Endothelial cell of umbilical vein (primary cell): ENCODE data around the gene SRSF3. TPM values are rescaled to one million over a fixed set of nuclear protein-coding genes. Genes with fewer than 3 reads are reported as not detected.

Experiments
- BruUV-seq: library from RNA; stranded (reverse); fragments of 400-500 nt; replicated peaks from 2 replicates; lab custom pipeline; 2021; lab: Mats Ljungman, UMichigan
- CTCF ChIA-PET: fragments of 300-600, 350-600 bp; sonication (Branson Sonifier 250); formaldehyde crosslinking; loops from one replicate; lab custom pipeline; 2021; ENCODE audit warnings: antibody characterized with exemption, inconsistent platforms; lab: Charles Lee
- POLR2A ChIA-PET: fragments of 300-600, 350-600 bp; sonication (Branson Sonifier 250); formaldehyde crosslinking; loops from one replicate; lab custom pipeline; 2021; ENCODE audit warnings: antibody characterized with exemption, inconsistent platforms; lab: Charles Lee
- DNase-seq: peaks from one replicate; pipeline ENCODE4 v3.0.0-alpha.2; 2011; ENCODE audit warnings: low read depth, low spot score
- FAIRE-seq: peaks from 2 replicates; lab custom pipeline; 2011; peaks lifted over from hg19 to GRCh38; lab: Jason Lieb, UNC
- H2AFZ ChIP-seq: 2 replicates; pipeline ENCODE4 v1.6.0; 2012; ENCODE audit warnings: low read depth, low read length, control low read depth, inconsistent platforms
- H3K27ac ChIP-seq: 2 replicates; pipeline ENCODE4 v1.5.1; 2011; ENCODE audit warnings: low read depth, mild to moderate bottlenecking, control low read depth, low read length, moderate library complexity; ENCODE audit not compliant: insufficient read depth
- H3K27me3 ChIP-seq, 2 experiments: 2 replicates each; pipeline versions ENCODE4 v1.6.0 to v1.6.1; 2011; ENCODE audit warnings: low read length in 2 of 2, mixed read lengths in 1 of 2; ENCODE audit not compliant: control insufficient read depth in 2 of 2, insufficient read depth in 2 of 2
- H3K36me3 ChIP-seq, 2 experiments: 2 replicates in 1 of 2; 3 replicates in 1 of 2; pipeline ENCODE4 v1.5.1; 2011; ENCODE audit warnings: low read length in 2 of 2, mild to moderate bottlenecking in 1 of 2, moderate library complexity in 1 of 2; ENCODE audit not compliant: control insufficient read depth in 2 of 2, insufficient read depth in 2 of 2; ENCODE audit errors: extremely low read depth in 1 of 2
- H3K4me1 ChIP-seq: 3 replicates; pipeline ENCODE4 v1.5.1; 2011; ENCODE audit warnings: mild to moderate bottlenecking, low read length; ENCODE audit not compliant: control insufficient read depth, insufficient read depth; ENCODE audit errors: extremely low read depth
- H3K4me2 ChIP-seq: 2 replicates; pipeline ENCODE4 v1.6.1; 2011; ENCODE audit warnings: low read length, control low read depth, mixed read lengths; ENCODE audit not compliant: insufficient read depth
- H3K4me3 ChIP-seq, 3 experiments: fragments of 200-600 bp in 1 of 3; sonication (generic), shearing (Covaris generic) in 1 of 3; replicated peaks in 1 of 3; 2 replicates each; pipeline ENCODE4 v1.5.1; 2011 to 2016; ENCODE audit warnings: control low read depth in 3 of 3, low read length in 3 of 3, mild to moderate bottlenecking in 2 of 3, inconsistent platforms in 1 of 3, low read depth in 1 of 3, moderate library complexity in 1 of 3; ENCODE audit not compliant: insufficient read depth in 1 of 3
- H3K79me2 ChIP-seq: 2 replicates; pipeline ENCODE4 v1.6.0; 2012; ENCODE audit warnings: low read length, inconsistent platforms; ENCODE audit not compliant: control insufficient read depth, insufficient read depth
- H3K9ac ChIP-seq: replicated peaks from 2 replicates; pipeline ENCODE3; 2011; ENCODE audit warnings: low read length, control low read depth; ENCODE audit not compliant: insufficient read depth; ENCODE audit errors: extremely low read depth
- H3K9me1 ChIP-seq: replicated peaks from 3 replicates; pipeline ENCODE4 v1.6.0; 2011; ENCODE audit warnings: mild to moderate bottlenecking, low read length; ENCODE audit not compliant: control insufficient read depth, insufficient read depth; ENCODE audit errors: extremely low read depth
- H3K9me3 ChIP-seq: replicated peaks from 2 replicates; pipeline ENCODE4 v1.5.1; 2012; ENCODE audit warnings: low read length, inconsistent platforms; ENCODE audit not compliant: control insufficient read depth, insufficient read depth
- H4K20me1 ChIP-seq: replicated peaks from 2 replicates; pipeline ENCODE3; 2011; ENCODE audit warnings: mild to moderate bottlenecking, low read length; ENCODE audit not compliant: control insufficient read depth, insufficient read depth; ENCODE audit errors: extremely low read depth
- EZH2 ChIP-seq: IDR thresholded peaks from 2 replicates; pipeline ENCODE4 v1.6.1; 2012; ENCODE audit warnings: borderline replicate concordance, low read depth, mild to moderate bottlenecking, moderate library complexity, low read length, inconsistent platforms; ENCODE audit not compliant: severe bottlenecking
- FOS ChIP-seq: IDR thresholded peaks from 2 replicates; pipeline ENCODE4 v1.6.1; 2011; ENCODE audit warnings: mild to moderate bottlenecking, low read length, moderate library complexity, borderline replicate concordance; ENCODE audit not compliant: insufficient read depth
- GATA2 ChIP-seq: IDR thresholded peaks from 2 replicates; pipeline ENCODE4 v1.7.0; 2011; ENCODE audit warnings: low read depth, mild to moderate bottlenecking, moderate library complexity, mixed read lengths, low read length; ENCODE audit not compliant: insufficient read length, insufficient read depth
- JUN ChIP-seq: IDR thresholded peaks from 2 replicates; pipeline ENCODE4 v1.6.1; 2011; ENCODE audit warnings: borderline replicate concordance, low read depth; ENCODE audit not compliant: insufficient read length, insufficient read depth
- MYC ChIP-seq: IDR thresholded peaks from one replicate; pipeline ENCODE4 v1.6.1; 2011; ENCODE audit warnings: mild to moderate bottlenecking, low read depth, low read length
- POLR2A ChIP-seq: IDR thresholded peaks from 2 replicates; pipeline ENCODE4 v1.6.1; 2012; ENCODE audit warnings: low read depth, mild to moderate bottlenecking, control low read depth, low read length
- POLR2AphosphoS5 ChIP-seq: IDR thresholded peaks from 2 replicates; pipeline ENCODE4 v1.6.1; 2012; ENCODE audit warnings: low read depth, mild to moderate bottlenecking, control low read depth, low read length, moderate library complexity; ENCODE audit not compliant: insufficient read depth
- dilution Hi-C: fragments of 300-500 bp; cut with MboI; formaldehyde crosslinking; loops from one replicate; pipeline ENCODE4 v1.15.0; 2019; ENCODE audit warnings: low sequenced_read_pairs; ENCODE audit not compliant: extremely low pct_ligation_motif_present
- intact Hi-C: fragments of 100-400 bp; cut with micrococcal nuclease; formaldehyde crosslinking; loops from one replicate; pipeline ENCODE4 v1.10.0; 2022
- polyA plus RNA-seq, 4 experiments: library from polyadenylated mRNA; depleted of rRNA in 3 of 4; stranded (reverse) in 3 of 4; unstranded in 1 of 4; fragments of >200 nt; gene quantifications; 2 replicates each; pipeline versions ENCODE4 v1.2.1 to v1.2.3, GENCODE V29; 2011 to 2012; ENCODE audit warnings: missing spikeins in 1 of 4
- total RNA-seq: library from RNA; stranded (reverse); gene quantifications from 2 replicates; pipeline ENCODE4 v1.2.3, GENCODE V29; 2021
- TF ChIP-seq, protein P1 (sequence below), 2 donors: IDR thresholded peaks; 1 replicate in 1 of 2; 2 replicates in 1 of 2; pipeline ENCODE4 v1.5.1; 2011; ENCODE audit warnings: low read length in 2 of 2, mild to moderate bottlenecking in 2 of 2, moderate library complexity in 2 of 2, control low read depth in 1 of 2, inconsistent platforms in 1 of 2, low read depth in 1 of 2; ENCODE audit not compliant: insufficient read depth in 1 of 2; ENCODE audit errors: extremely low read depth in 1 of 2
- TF ChIP-seq, protein P2 (sequence below): IDR thresholded peaks from 2 replicates; pipeline ENCODE4 v1.6.1; 2011; ENCODE audit not compliant: insufficient read depth, insufficient read length

Gene SRSF3
- total and polyA plus RNA-seq, 2 donors (not counting 3 experiments of a cell fraction or from before 2014, with no cell fraction given) = 317 to 393 TPM

DNA sequence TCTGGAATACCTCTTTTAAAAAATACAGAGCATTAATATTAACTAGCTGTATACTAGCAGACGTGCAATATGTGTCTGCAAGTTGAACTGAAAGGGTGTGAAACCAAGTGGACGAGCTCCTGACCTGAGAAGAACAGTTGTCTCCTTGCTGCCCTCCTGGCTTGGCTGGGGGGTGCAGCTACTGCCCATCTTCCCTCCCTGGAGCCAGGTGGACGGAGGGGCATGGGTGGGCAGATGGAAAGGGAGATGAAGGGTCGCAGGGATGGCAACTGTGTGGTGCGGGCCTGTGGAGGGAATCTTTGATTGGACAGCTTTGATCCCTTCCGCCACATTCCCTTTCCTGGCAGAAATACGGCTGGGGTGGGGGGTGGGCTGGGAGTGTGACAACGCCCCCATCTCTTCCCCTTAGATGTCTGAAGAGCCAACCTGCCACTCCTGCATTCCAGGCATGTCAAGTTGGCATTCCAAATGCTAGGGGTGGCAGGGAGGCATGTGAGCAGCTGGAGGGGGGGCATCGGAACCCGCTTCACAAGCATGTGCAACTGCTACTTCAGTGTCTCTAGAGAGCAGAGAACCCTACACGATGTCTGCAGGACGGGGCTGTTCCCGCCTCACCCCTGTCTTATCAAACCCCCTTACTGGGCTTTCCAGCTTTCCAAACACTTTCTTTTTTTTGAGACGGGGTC is 37.3 kb downstream of the SRSF3 start:
- Histone ChIP-seq H3K9me3 (no peaks in the 10 kb centered on the region), H2AFZ (no peak overlapping the region), H3K9me1 (no peaks in the 10 kb centered on the region), H3K27me3 (no peaks in the 10 kb centered on the region), H3K27ac (no peak overlapping the region), H4K20me1 (no peaks in the 10 kb centered on the region), H3K9ac (no peak overlapping the region), H3K79me2 (no peaks in the 10 kb centered on the region), H3K4me1 (peaks cover 13% of the 10 kb centered on the region), H3K4me3 (no peak overlapping the region), H3K4me2 (no peak overlapping the region), H3K36me3 (no peaks in the 10 kb centered on the region)
- DNase-seq = no peak
- no peak for FAIRE-seq
- dilution Hi-C loops (no loop called here), intact Hi-C loops (no loop called here)
- TF ChIP-seq, protein P1, sequence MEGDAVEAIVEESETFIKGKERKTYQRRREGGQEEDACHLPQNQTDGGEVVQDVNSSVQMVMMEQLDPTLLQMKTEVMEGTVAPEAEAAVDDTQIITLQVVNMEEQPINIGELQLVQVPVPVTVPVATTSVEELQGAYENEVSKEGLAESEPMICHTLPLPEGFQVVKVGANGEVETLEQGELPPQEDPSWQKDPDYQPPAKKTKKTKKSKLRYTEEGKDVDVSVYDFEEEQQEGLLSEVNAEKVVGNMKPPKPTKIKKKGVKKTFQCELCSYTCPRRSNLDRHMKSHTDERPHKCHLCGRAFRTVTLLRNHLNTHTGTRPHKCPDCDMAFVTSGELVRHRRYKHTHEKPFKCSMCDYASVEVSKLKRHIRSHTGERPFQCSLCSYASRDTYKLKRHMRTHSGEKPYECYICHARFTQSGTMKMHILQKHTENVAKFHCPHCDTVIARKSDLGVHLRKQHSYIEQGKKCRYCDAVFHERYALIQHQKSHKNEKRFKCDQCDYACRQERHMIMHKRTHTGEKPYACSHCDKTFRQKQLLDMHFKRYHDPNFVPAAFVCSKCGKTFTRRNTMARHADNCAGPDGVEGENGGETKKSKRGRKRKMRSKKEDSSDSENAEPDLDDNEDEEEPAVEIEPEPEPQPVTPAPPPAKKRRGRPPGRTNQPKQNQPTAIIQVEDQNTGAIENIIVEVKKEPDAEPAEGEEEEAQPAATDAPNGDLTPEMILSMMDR (IDR thresholded peaks at IDR 0.05; ENCODE audit: extremely low read depth in 1 of 2, insufficient read depth in 1 of 2, low read depth in 1 of 2, low read length in 2 of 2) = no peak
- TF ChIP-seq MYC (no peak), JUN (no peak), POLR2A (no peak), GATA2 (no peak), EZH2 (no peak), POLR2AphosphoS5 (no peak), FOS (no peak)
- TF ChIP-seq, protein P2, sequence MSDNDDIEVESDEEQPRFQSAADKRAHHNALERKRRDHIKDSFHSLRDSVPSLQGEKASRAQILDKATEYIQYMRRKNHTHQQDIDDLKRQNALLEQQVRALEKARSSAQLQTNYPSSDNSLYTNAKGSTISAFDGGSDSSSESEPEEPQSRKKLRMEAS = no peak
- ChIA-PET POLR2A (no interaction called here), CTCF (interaction anchor here (0.9 to 4.5 kb wide), 2 partner anchors 12 to 17 kb away, joined by 4 to 22 read pairs; no protein-coding TSS in a partner anchor)
- no TSS peak for BruUV-seq
